OCI-LY1 (cell line): ENCODE results near the gene CCNJL.

Source experiments
- CTCF ChIP-seq: fragments of 200-600 bp; sonication (generic), shearing (Covaris generic); IDR thresholded peaks from 2 replicates; pipeline ENCODE4 v1.5.1; 2017; ENCODE audit warnings: mild to moderate bottlenecking, antibody characterized with exemption, low read length, moderate library complexity, mixed read lengths
- EZH2 ChIP-seq: fragments of 200-600 bp; sonication (generic), shearing (Covaris generic); IDR thresholded peaks from 2 replicates; pipeline ENCODE4 v1.8.0; 2017; ENCODE audit warnings: borderline replicate concordance, mixed run types, mild to moderate bottlenecking, antibody characterized with exemption, low read length, moderate library complexity, mixed read lengths

GRCh38 chr5:160229190-160229742 lies 83.1 kb downstream of the CCNJL start, which contains the start of gene FABP6:
- TF ChIP-seq CTCF (no peak), EZH2 (no peak)
